Cortex of kidney (tissue), 1 donor: Measurements from ENCODE around the gene PKD1L1.
"Not testable (repeated sequence)": the region's sequence is repeated elsewhere in the genome, so short reads cannot be mapped to it uniquely, and the experiment has no call there.

Experiments used
- DNase-seq: peaks from one replicate; lab custom pipeline; 2025; lab: John Stamatoyannopoulos, UW

PKD1L1 gene

GRCh38 chr7:47948141-47948790, at the start of gene PKD1L1:
Gene PKD1L1, minus strand, starts transcription at chr7:47948466. Its CDS starts 26 bp downstream, at chr7:47948440.
- DNase-seq = no peak

GRCh38 chr7:47992446-47992845, 44.2 kb upstream of the PKD1L1 start:
- no peak for DNase-seq

GRCh38 chr7:47991741-47992311, 43.6 kb upstream of the PKD1L1 start:
- no peak for DNase-seq

- DNase-seq = no peak
Measured at GRCh38 chr7:47991270-47991669, 43.0 kb upstream of the PKD1L1 start.

GRCh38 chr7:47990592-47990991, 42.3 kb upstream of the PKD1L1 start:
- no peak for DNase-seq

- DNase-seq = not testable (repeated sequence)
Measured at GRCh38 chr7:47989607-47990400, 41.5 kb upstream of the PKD1L1 start.

GRCh38 chr7:47988496-47989386, 40.5 kb upstream of the PKD1L1 start:
- no peak for DNase-seq

GRCh38 chr7:47982610-47983009, 34.3 kb upstream of the PKD1L1 start:
- DNase-seq = no peak

GRCh38 chr7:47980648-47981047, 32.4 kb upstream of the PKD1L1 start:
- DNase-seq = not testable (repeated sequence)

- no peak for DNase-seq
Measured at GRCh38 chr7:47979832-47980181, 31.5 kb upstream of the PKD1L1 start.

- DNase-seq = no peak
Measured at GRCh38 chr7:47979145-47979831, 31.0 kb upstream of the PKD1L1 start, which contains the start of gene HUS1. Gene HUS1, minus strand, starts transcription at chr7:47979615. Its CDS starts 96 bp downstream, at chr7:47979519.

- DNase-seq = no peak
Measured at GRCh38 chr7:47978790-47979144, 30.5 kb upstream of the PKD1L1 start.

- no peak for DNase-seq
Measured at GRCh38 chr7:47973739-47974138, 25.5 kb upstream of the PKD1L1 start.

- no peak for DNase-seq
Measured at GRCh38 chr7:47970761-47971160, 22.5 kb upstream of the PKD1L1 start.

- no peak for DNase-seq
Measured at GRCh38 chr7:47968847-47969774, 20.8 kb upstream of the PKD1L1 start.

GRCh38 chr7:47967708-47968107, 19.4 kb upstream of the PKD1L1 start:
- no peak for DNase-seq

GRCh38 chr7:47967123-47967522, 18.9 kb upstream of the PKD1L1 start:
- no peak for DNase-seq

GRCh38 chr7:47965456-47965855, 17.2 kb upstream of the PKD1L1 start:
- no peak for DNase-seq

- no peak for DNase-seq
Measured at GRCh38 chr7:47962262-47962661, 14.0 kb upstream of the PKD1L1 start.

- no peak for DNase-seq
Measured at GRCh38 chr7:47957156-47957555, 8.9 kb upstream of the PKD1L1 start.
